Breast epithelium (tissue), 3 donors: Measurements from ENCODE around the gene NKIRAS2.

Experiments used
- POLR2A ChIP-seq: fragments of 450-650 bp; IDR thresholded peaks from one replicate; pipeline ENCODE4 v1.6.1; 2016; ENCODE audit warnings: antibody characterized with exemption, mild to moderate bottlenecking, moderate library complexity
- TF ChIP-seq, protein P1 (sequence below), 3 donors: fragments of 450-650 bp; IDR thresholded peaks; one replicate each; pipeline ENCODE4 v1.5.1; 2016 to 2017; ENCODE audit warnings: antibody characterized with exemption in 3 of 3, mild to moderate bottlenecking in 3 of 3, moderate library complexity in 3 of 3

DNA sequence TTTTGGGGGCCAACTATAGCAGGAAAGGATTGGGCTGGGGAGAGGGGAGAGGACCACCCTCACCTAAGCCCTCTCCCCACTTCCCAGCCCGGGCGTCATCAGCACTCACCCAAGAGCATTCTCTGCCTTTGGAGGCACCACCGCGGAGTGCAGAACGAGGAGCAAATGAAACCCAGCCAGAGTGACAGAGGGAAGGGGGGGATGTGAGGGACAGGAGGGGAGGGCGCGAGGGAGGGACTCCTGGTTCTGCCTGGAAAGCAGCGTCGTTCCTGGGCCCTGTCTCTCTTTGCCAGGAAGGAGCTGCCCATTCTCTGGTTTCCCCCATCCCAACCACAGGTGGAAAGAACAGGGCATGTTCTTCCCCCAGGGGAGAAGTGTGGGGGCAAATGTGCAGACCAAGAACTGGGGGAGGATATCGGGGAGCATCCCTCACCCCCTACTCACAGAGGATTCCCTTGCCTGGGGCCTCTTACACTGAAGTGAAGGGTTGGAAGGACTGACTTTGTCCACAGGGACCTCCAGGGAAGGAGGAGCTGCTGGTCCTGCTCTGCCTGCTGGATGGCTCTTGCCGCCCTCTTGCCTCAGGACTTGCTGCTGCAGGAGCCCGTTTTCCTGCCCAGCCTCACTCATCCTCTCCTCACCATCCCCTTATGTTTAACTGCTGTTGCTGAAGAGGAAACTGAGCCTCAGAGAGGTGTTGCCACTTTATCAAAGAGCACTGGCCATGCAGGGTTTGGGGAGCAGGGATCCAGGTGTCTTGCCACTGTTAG, 34.0 kb downstream of the NKIRAS2 start:
- no peak for TF ChIP-seq POLR2A
- TF ChIP-seq, protein P1, sequence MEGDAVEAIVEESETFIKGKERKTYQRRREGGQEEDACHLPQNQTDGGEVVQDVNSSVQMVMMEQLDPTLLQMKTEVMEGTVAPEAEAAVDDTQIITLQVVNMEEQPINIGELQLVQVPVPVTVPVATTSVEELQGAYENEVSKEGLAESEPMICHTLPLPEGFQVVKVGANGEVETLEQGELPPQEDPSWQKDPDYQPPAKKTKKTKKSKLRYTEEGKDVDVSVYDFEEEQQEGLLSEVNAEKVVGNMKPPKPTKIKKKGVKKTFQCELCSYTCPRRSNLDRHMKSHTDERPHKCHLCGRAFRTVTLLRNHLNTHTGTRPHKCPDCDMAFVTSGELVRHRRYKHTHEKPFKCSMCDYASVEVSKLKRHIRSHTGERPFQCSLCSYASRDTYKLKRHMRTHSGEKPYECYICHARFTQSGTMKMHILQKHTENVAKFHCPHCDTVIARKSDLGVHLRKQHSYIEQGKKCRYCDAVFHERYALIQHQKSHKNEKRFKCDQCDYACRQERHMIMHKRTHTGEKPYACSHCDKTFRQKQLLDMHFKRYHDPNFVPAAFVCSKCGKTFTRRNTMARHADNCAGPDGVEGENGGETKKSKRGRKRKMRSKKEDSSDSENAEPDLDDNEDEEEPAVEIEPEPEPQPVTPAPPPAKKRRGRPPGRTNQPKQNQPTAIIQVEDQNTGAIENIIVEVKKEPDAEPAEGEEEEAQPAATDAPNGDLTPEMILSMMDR (IDR thresholded peaks at IDR 0.05): no peak
